Activated CD8-positive, alpha-beta memory T cell treated with anti-CD3 and anti-CD28 coated beads for 24 hours (primary cell): ENCODE data around the gene HMGB4.

Source experiments
- DNase-seq: peaks from one replicate; pipeline ENCODE4 v3.0.0-alpha.2; 2020

The HMGB4 gene

DNA sequence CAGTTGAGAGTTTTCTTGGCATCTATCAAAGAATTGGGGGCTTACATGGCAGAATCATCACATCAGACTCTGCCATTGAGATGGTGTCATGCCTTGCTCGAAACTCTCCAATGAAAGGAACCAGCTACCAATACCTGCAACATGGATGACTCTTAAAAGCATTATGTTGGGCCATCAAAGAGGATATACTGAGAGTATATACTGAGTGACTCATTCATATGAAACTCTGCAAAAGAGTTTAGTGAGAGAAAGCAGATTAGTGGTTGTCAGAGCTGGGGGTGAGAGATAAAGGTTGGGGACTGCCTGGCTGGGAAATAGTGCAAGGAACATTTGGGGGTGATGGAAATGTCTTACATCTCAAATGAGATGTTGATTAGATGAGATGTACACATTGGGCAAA, 14.7 kb upstream of the HMGB4 start:
- no peak for DNase-seq

DNA sequence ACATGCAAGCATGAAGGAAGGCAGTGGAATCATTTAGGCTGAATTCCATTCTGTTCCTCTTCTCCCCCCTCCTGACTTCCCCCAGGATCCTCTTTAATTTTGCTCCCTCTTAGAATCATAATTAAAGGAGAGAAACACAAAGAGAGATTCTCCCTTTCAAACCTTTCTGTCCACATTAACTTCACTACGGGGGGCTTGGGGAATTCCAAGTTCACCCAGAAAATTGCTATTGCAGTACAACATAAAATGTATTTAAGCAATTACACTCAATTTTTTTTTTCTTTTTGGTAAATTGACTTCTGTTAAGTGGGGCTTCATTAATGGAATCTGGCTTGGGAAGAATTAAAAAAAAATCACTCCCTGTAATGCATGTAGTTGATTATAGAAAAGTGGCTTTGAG, 13.4 kb upstream of the HMGB4 start:
- no peak for DNase-seq

DNA sequence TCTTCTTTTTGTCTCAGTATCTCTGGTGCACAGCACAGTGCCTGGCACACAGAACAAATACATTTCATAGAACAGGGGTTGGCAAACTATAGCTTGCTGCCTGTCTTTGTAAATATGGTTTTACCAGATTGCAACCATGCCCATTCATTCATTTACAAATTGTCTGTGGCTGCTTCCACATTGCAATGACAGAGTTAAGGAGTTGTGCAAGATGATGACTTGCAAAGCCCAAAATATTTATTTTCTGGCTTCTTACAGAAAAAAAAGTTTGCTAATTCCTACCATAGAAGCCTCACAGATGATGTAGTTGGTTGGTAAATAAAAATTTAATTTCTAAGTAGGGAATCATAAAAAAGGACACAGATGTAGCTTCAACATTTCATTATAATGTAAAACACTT, 11.2 kb upstream of the HMGB4 start:
- DNase-seq: no peak

DNA sequence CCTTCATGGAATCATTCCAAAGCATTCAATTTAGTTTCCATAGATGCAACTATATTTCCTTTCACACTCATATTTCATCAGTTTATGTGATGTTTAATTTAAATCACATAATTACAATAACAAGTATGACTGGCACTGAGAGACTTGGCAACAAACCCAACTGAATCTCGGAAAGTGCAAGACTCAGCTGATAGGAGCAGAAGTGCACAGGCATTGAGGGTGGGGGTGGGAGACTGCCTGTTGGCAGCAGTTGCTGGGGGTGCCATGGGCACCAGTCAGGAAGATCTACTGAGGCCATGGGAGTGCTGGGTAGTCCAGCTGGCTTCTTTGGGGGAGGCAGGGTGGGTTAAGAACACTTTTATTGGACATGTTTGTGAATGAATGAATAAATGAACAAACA, 10.4 kb upstream of the HMGB4 start:
- DNase-seq: no peak

DNA sequence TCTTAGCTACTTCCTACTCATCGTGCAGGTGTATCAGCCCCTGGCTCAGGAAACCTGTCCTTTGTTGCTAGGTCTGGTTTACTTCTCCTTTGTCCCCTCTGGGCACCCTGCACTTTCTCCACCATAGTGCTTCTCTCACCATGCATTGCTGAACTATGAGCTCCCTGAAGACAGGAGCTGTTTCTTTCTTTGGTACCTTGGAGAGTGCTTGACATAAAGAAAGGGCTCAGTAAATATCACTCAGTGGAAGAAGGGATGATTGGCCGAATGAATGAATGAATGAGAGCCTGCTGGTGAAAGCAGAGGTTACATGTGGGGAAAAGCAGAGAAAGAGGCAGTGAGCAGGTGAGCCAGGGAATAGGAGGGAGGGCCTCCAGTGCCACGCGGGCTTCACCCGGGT, 9.8 kb upstream of the HMGB4 start:
- no peak for DNase-seq

DNA sequence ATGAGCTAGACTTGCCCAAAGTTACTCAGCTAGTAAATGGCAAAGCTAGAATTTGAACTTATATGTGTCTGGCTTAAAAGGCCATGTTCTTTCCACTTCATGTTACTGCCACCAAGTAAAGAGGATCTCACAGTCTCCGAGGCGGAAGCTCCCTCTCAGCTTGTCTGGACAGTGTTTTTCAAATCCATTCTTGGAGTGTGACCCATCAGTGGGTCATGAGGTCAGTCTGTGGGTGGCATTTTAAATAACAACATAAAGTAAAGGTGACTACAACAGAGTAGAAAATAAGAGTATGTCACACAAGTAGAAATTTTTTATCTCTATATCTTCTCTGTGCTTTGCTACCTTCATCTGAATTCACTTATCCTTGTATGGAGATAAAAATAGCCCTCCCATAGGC, 3.2 kb upstream of the HMGB4 start:
- no peak for DNase-seq

DNA sequence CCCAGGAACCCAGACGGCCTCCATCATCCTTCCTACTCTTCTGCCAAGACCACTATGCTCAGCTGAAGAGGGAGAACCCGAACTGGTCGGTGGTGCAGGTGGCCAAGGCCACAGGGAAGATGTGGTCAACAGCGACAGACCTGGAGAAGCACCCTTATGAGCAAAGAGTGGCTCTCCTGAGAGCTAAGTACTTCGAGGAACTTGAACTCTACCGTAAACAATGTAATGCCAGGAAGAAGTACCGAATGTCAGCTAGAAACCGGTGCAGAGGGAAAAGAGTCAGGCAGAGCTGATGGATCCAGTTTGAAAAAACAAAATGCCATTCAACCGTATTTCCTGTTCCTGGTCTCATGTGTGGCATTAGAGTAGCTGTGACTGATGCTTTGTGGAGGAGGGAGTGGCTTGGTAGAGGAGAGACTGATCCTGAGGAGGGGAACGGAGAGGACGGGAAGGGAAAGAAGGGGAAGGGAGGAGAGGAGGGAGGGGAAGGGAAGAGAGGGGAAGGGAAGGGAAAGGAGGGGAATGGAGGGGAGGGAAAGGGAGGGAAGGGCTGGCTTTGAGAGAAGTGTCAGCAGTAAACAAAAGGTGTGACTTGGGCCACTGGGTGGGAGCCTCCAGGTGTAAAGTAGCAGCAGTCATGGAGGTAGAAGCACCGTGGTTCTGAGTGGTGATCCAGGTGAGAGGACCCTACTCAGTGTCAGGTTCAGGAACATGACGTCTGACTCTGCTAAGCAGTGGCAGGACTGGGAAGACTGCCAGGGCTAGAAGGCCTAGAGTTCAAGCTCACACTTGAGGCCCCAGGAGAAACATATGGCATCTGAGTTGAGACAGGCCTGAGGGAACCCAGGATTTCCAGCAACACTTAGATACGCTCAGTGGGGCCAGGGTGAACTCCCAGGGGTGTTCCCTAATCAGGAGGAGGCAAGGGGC, 846 bp downstream of the HMGB4 start:
- no peak for DNase-seq

DNA sequence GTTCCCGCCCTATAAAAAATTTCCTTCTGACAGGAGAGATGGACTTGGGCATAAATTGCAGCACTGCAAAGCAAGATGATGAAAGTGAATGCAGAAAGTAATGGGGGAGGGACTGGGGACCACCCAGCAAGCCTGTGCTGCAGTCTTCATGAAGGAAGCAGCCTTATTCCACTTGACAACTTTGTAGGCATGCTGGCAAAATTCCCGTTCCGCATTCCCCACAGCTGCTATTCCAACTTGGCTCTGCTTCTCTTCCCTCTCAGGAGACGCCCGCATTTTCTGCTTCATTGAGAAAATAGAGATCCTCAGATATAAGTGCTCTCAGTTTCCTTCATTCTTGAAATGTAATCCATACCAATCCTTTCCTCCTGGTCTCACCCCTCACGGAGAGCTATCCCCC, 2.4 kb downstream of the HMGB4 start:
- no peak for DNase-seq

DNA sequence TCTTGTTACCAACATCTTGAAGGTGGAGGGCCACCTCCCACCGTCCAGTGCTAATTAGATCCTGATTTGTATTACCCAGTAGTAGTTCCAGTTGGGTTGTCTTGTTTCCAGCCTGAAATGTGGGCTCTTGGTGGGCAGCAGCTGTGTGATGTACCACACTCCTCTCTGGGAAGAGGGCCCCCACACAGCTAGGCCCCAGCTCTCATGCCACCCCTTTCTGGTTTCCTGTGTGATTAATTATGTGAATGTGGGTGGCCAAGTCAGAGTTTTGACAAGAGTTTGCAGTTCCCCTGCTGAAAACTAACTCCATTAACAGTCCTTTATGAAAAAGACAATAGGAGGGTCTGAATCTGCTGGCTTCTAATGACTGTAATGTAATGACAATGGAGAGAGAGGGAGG, 3.8 kb downstream of the HMGB4 start:
- DNase-seq: no peak

DNA sequence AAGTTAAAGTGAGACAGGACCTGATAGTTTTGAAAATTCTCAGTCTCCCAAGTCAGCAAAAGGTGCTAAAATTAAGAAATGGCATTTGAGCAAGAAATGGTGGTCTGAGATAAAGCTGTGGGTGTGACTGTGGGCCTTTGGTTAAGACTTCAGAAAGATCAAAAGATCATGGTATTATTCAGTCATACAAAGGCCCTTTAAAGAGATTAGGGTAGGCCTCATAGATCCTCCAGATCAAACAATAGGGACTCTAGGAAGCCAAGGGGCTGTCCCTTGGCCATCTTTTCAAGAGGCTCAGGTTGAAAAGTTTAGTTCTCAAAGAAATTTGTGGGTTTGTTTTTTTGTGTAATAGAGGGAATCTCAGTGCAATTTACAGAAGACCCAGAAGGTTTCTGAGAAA, 8.4 kb downstream of the HMGB4 start:
- DNase-seq: no peak

DNA sequence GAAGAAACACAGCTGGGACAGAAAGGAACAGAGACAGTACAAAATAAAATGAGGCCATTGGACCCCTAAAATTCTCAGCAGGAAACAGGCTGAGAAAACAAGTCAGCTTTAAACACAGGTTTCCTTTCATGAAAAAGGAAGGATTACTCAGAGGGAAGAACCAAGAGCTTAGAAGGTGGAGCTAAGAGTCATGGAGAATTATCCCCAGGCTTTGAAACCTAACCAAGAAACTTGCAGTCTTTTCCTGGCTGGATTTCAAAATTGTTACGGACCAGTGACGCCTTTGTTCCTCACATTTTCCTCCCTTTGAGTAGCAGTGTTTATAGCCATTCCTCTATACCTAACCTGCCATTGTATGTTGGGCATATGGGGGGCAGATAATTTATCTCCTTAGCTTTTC, 8.8 kb downstream of the HMGB4 start:
- DNase-seq: no peak

DNA sequence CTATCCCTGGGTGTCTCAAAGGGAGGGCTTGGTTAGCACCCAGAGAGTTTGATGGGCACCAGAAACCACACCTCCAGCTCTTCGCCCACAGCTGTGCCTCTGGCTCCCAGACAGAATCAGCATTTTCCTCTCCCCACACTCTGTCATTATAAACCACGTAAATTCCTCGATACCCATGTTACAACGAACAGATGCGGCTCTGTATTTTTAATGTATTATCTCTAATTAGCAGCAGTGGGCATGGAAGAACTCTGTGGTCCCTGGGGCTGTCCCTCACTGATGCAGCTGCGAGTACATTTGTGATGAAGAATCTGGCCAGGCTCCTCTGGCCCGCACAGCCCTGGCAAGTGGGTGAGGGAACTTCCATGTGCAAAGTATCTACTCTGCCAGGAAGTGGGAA, 10.8 kb downstream of the HMGB4 start:
- DNase-seq: no peak

DNA sequence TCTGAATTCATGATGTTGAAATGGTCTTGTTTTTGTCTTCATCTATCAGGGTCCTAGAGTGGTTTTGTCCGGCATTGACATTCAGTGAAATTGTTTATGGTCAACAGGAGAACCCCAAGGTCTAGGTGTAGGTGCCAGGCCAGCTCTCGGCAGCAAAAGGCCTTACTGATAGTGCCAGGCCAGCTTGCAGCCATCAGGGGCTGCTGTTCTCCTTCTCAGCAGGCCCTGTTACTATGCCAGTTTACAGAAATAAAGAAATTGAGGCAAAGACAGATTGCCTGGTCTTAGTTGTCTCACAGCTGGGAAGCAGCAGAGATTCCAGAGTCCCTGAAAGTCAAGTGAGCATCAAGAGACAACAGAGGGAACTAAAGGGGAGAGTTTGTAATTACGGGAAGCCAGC, 12.0 kb downstream of the HMGB4 start:
- DNase-seq: no peak

DNA sequence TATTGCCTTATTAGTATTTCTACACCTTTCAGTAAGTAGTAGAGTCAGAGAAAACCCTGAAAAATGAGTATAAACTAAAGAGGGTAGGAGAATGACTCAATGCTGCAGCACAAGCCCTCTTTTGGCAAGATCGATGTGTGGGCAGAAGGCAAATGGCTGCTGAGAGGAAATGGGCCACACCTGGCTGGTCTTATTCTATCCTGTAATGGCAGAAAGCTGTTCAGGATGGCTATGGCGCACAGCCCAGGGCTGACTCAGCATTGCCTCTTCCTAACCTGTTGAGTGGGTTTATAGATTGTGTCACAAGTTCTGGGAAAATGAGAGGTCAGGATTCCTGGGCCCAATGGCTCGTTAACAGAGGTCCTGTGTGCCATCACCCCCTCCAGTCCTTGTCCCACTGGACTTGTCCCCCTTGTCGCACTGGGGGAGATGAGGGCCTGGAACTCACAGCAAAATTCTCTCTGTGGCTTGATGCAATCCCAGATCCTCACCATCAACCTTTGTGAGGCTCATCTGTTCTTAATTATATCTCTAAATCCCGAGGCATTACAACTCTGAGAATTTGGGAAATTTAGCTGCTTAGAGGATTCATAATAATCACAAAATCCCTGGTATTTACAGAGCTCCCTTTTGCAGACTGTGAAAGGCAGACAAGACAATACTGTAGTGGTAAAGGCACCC, 13.2 kb downstream of the HMGB4 start:
- DNase-seq: no peak

DNA sequence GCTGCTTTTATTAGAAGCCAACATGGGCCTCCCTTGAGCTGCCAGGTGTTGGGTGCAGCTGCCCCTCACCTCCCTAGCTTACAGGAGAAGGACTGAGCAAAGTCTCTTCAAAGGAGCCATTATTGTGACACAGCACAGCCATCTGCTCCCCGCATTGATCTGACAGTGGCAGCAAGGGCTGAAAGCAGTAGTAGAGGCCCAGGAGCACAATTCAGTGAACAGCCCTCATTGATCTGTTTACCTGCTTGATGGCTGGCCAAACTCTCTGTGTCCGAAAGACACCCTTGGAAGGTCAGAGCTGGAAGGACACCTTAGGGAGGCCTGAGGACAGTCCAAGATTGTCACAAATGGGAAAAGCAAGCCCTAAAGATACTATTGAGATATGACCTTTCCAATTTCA, 14.5 kb downstream of the HMGB4 start:
- DNase-seq: no peak

DNA sequence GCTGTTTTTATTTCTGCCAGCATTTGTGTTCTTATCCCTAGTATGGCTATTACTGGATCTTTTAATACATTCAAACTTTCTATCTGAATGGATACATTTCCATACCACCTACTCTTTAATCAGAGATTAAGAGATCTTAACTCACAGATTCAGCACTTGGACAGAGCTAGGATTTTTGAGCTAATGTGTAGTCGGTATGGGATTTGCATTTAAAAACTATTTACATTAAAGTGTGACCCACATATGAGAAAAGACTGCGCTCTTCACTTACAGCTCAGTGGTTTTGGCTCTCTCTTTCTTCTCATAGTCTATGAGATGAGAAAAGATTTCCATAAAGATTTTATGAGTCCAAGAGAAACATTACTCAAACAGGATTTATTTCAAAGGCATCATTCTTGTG, 16.4 kb downstream of the HMGB4 start:
- DNase-seq: no peak

DNA sequence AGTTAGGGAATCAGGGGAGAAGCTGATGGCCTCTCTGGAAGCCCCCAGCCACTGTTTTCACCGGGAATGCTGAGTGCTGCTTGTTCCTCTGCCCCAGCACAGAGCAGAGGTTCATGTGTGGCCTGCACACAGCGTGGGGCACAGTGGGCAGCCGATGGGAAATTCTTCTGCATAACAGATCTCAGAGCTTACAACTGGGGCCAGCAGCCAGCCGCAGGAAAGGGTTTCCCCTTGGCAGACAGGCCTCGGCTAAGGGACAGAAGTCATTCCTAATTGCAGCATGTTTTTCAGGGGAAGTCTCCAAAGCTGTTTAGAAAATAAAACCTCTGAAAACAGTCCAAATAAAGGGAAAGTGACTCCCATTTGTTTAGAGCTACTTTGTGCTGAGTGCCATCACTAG, 22.6 kb downstream of the HMGB4 start:
- no peak for DNase-seq

DNA sequence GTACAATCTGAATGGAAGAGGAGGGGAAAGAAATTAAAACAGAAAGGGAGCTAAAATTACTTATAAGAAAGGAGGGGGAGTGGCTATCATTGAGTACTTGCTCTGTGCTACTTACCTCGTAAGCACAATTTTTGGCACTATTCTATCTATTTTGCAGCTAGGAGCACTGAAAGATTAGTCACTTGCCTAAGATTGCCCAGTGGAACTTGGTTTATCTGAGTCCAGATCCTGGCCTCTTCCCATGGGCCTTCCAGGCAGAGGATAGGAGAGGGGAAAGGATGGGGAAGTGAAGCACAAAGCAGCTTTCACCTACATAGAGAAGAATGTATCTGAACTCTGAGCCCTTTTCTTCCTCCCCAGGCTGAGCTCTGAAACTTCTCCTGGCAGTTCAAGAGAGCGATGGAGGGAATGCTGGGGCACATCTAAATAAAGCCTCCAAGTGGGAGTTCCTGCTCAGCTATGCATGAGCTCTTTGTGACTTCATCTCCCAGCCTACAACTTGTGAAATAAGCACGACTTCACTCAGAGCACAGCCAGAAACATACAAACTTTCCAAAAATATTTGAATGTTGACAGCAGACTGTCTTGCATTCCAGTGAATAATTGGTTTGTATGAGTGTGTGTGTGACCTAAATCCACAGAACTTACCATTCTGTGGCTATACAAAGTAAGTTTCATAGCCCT, 29.4 kb downstream of the HMGB4 start:
- DNase-seq: no peak

DNA sequence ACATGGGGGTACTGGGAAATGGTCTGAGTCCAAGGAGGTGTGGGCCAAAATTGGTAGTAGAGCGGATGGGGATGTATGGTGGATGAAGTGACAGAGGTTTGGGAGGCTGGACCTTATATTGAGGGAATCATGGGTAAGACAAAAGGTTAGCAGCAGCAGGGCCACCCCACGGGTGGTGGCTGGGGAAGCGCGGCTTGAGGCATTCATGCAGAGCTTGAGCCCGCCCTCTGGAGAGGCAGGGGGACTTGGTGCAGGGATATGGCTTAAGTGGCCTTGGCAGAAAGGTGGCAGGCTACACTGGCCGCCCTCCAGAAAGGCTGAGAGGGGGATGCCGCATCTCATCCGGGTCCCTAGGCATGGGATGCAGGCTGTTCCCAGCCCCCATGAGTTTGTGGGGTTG, 31.5 kb downstream of the HMGB4 start:
- DNase-seq: no peak

DNA sequence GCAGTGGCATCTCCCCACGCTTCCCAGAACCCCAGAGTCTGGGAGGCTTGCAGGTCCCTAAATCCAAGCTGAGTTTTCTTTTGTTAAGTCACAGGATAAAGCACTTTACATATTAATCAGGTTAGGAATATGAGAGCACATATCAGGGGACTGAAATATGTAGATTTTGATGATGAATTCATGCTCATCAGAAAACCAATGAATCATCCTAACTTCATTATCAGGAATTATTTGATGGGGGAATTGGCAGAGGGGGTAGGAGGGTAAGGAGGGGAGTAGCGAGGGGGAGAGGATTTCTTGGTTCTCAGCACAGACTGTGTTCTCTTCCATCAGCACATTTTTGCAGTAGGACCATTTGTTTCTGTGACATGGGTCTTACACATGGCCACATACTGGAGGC, 32.1 kb downstream of the HMGB4 start:
- DNase-seq: no peak

DNA sequence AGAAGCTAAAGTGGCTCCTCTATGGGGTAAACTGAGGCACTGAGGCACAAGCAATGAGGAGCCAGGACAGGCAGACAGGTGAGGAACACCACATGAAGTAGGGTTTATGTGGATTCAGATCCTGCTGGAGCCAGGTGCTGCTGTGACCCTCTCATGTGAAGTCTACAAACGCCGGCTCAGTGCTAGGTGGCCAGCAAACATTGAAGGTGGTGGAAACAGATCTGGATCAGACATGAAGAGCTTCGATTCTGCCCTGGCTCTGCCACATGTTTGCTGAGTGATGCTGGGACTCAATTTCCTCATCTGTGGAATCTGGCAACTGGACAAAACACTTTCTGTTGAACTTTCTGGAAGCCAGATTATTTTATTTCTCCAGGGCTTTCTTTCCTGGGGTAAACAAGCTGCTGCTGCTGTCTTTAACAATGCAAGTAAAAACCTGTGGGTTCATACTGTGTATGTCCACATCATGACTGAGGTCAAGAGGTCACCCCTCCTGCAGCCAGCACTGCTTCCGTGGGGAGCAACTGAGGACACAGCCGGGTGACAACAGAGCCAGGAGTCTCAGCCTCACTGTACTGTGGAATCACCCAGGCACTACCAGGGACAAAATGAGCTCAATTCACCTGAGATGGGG, 33.3 kb downstream of the HMGB4 start:
- no peak for DNase-seq

DNA sequence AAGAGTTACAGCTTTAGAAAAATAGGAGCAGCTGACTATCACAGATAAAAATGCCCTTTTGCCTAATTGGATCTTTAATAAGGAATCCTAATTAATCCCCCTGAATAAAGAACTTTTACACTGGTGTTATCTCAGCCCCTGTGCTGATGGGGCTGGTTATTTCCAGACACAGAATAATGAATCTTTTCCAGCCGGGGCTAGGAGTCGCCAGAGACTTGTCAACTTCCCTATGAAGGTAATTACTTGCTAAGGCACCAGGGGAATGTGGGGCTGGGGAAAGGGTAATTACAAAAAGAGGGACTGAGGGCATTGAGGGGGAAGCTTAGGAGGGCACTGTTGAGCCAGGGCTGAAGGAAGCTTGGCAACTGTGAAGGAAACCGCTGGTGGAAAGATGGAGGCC, 34.5 kb downstream of the HMGB4 start:
- no peak for DNase-seq

DNA sequence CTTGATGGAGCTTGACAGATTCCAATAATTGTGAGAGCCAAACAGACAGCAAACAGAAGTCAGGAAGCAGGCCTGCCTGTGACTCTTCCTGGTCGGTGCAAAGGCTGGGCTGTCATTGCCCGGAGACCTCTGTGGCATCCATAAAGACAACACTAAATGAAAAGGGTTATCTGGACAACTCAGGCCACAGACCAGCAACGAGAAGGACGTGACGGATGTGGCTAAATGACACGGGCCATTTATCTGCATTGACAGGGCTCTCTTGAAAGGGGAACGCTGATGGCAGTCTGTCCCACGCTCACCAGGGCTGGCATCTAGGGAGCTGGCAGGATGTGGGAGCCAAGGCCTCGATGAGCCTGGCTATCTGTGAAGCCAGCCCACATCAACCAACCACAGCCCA, 35.0 kb downstream of the HMGB4 start:
- no peak for DNase-seq

DNA sequence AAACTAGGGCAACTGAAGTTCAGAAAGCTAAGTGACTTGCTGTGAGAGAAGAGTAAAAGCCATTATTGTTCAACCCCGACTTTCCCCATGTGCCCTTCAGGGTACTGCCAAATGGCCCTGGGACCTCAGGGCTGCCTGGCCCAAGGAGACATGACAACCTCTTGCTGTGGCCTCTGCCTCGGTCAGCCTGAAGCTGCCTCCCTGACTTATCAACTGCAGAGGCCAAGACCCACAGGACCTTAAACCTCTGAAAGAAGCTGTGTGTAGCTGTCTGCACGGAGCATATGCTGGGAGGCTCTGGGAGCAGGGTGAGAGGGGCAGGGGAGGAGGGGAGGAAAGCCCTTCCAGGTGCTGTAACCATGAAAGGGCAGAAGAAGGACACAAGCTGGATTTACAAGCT, 35.9 kb downstream of the HMGB4 start:
- no peak for DNase-seq
